Kidney (tissue), 14 donors: ENCODE data around the gene STX8. TPM values are rescaled to one million over a fixed set of nuclear protein-coding genes. Genes with fewer than 3 reads are reported as not detected.

Experiments
- DNase-seq, 5 donors: peaks; one replicate each; pipeline ENCODE4 v3.0.0-alpha.2; 2013 to 2020
- FAIRE-seq: peaks from 2 replicates; lab custom pipeline; 2012; peaks lifted over from hg19 to GRCh38; lab: Jason Lieb, UNC
- H3K27ac ChIP-seq, 2 donors: one replicate each; pipeline ENCODE4 v1.7.0; 2013; ENCODE audit warnings: low read depth in 2 of 2, low read length in 2 of 2, inconsistent platforms in 1 of 2
- H3K27me3 ChIP-seq: one replicate; pipeline ENCODE4 v1.7.1; 2013; ENCODE audit warnings: low read length, inconsistent platforms; ENCODE audit not compliant: control insufficient read depth, insufficient read depth
- H3K36me3 ChIP-seq, 3 donors: one replicate each; pipeline versions ENCODE4 v1.7.0 to v1.7.1; 2013; ENCODE audit warnings: low read length in 3 of 3, control low read depth in 1 of 3, inconsistent platforms in 1 of 3; ENCODE audit not compliant: insufficient read depth in 3 of 3, control insufficient read depth in 2 of 3
- H3K4me1 ChIP-seq, 3 donors: one replicate each; pipeline versions ENCODE4 v1.7.0 to v1.7.1; 2013; ENCODE audit warnings: low read length in 3 of 3, inconsistent platforms in 1 of 3, low read depth in 1 of 3; ENCODE audit not compliant: control insufficient read depth in 2 of 3, insufficient read depth in 2 of 3
- H3K4me3 ChIP-seq, 3 donors: one replicate each; pipeline versions ENCODE4 v1.7.0 to v1.8.1; 2013; ENCODE audit warnings: low read length in 3 of 3, control low read depth in 1 of 3, inconsistent platforms in 1 of 3
- H3K9ac ChIP-seq, 3 donors: one replicate each; pipeline versions ENCODE4 v1.7.0 to v1.7.1; 2013; ENCODE audit warnings: low read length in 3 of 3, control low read depth in 1 of 3, inconsistent platforms in 1 of 3
- H3K9me3 ChIP-seq, 3 donors: one replicate each; pipeline versions ENCODE4 v1.7.0 to v1.7.1; 2013; ENCODE audit warnings: low read length in 3 of 3, control low read depth in 1 of 3, inconsistent platforms in 1 of 3; ENCODE audit not compliant: control insufficient read depth in 2 of 3, insufficient read depth in 1 of 3
- CTCF ChIP-seq: IDR thresholded peaks from 3 replicates; pipeline ENCODE4 v1.5.1; 2012; ENCODE audit warnings: mild to moderate bottlenecking, moderate library complexity, borderline replicate concordance; ENCODE audit not compliant: insufficient read depth; ENCODE audit errors: extremely low read depth
- intact Hi-C: fragments of 100-400 bp; cut with DNase I; formaldehyde crosslinking; loops from one replicate; pipeline ENCODE4 v1.11.1; 2022
- polyA plus RNA-seq: library from polyadenylated mRNA; stranded (reverse); fragments of 350-450 nt; fragmentation: Illumina TruSeq; extraction: RNeasy Lipid Tissue Mini Kit (QIAGEN cat#74804); gene quantifications from one replicate; pipeline ENCODE4 v1.2.3, GENCODE V29; 2014; ENCODE audit warnings: low read depth, low replicate concordance; ENCODE audit not compliant: insufficient read depth
- total RNA-seq: library from RNA; stranded (reverse); fragmentation: NEBNext Ultra II Directional; extraction: Animal tissue kit (Norgen Biotek cat#: 25700); gene quantifications from one replicate; pipeline ENCODE4 v1.2.1, GENCODE V29; 2021
- donor health status: control.
- donor health status: control.
- donor health status: control.
- donor health status: control.
- donor health status: control.
- donor health status: DM: yes; HTN: yes; CAD: no.
- donor health status: Normal renal cell carcinoma (clear cell type).

The STX8 gene
- total and polyA plus RNA-seq, 2 donors from 2014 or later: 67.2 to 127 TPM

GRCh38 chr17:9468937-9469336 lies 106.7 kb downstream of the STX8 start:
- DNase-seq (no peak), FAIRE-seq (no peak)
- H3K4me3 ChIP-seq: no peak overlapping the region
- H3K4me1 ChIP-seq: no peaks in the 10 kb centered on the region
- TF ChIP-seq CTCF: no peak
- H3K36me3 ChIP-seq: peaks cover 0 to 5% (median 0%) of the 10 kb centered on the region in 3 donors
- intact Hi-C loops: no loop called here
- H3K27me3 ChIP-seq: no peaks in the 10 kb centered on the region
- no peak overlapping the region for H3K9ac ChIP-seq
- H3K9me3 ChIP-seq: no peaks in the 10 kb centered on the region
- no peak overlapping the region for H3K27ac ChIP-seq

GRCh38 chr17:9468532-9468931 lies 107.1 kb downstream of the STX8 start:
- intact Hi-C loops: no loop called here
- Histone ChIP-seq H3K4me3 (no peak overlapping the region), H3K9me3 (no peaks in the 10 kb centered on the region), H3K4me1 (no peaks in the 10 kb centered on the region), H3K27ac (no peak overlapping the region), H3K36me3 (peaks cover 0 to 5% (median 0%) of the 10 kb centered on the region in 3 donors), H3K27me3 (no peaks in the 10 kb centered on the region), H3K9ac (no peak overlapping the region)
- FAIRE-seq: no peak
- no peak for TF ChIP-seq CTCF
- DNase-seq: no peak

- intact Hi-C loops: no loop called here
- TF ChIP-seq CTCF: no peak
These were observed 108.1 kb downstream of the STX8 start for GRCh38 chr17:9467518-9467917.

More at GRCh38 chr17:9467518-9467917, 108.1 kb downstream of the STX8 start:
- Histone ChIP-seq H3K4me3 (no peak overlapping the region), H3K9ac (no peak overlapping the region), H3K27ac (no peak overlapping the region), H3K36me3 (peaks cover 0 to 4% (median 0%) of the 10 kb centered on the region in 3 donors), H3K27me3 (no peaks in the 10 kb centered on the region), H3K4me1 (no peaks in the 10 kb centered on the region), H3K9me3 (no peaks in the 10 kb centered on the region)
- DNase-seq (no peak), FAIRE-seq (no peak)
